ENCODE data around the gene MT1A. TPM values are rescaled to one million over a fixed set of nuclear protein-coding genes. Genes with fewer than 3 reads are reported as not detected.

Gene MT1A
- polyA plus RNA-seq, 1 donor from 2014 or later, result not detected

DNA sequence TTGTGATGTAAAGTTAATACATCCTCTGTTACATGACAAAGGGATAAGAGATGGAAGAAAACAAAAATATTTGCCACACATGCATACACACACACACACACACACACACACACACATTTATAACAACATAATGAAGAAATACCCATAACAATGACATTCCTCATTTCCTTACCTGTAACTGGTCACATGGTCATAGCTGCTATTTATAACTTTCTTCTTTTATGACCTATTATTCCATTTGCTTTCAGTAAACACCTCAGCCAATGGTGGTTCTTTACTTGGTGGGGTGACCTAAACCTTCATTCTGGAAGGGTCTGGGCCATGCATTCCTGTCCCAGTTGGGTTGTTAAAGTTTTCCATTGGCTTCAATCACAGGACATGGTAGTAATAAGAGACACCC lies 24.8 kb upstream of the MT1A start:
- Histone ChIP-seq H4K20me1 (ENCODE audit: insufficient read depth) (no peaks in the 10 kb centered on the region), H3K79me2 (replicated peaks; ENCODE audit: insufficient read depth, low read length) (no peaks in the 10 kb centered on the region), H3K9ac (ENCODE audit: low read length) (no peak overlapping the region), H3K9me3 (ENCODE audit: low read length) (no peaks in the 10 kb centered on the region), H3K27me3 (ENCODE audit: insufficient read depth, low read depth, low read length) (peaks cover 77% of the 10 kb centered on the region), H3K4me3 (ENCODE audit: low read length) (no peak overlapping the region), H2AFZ (ENCODE audit: low read depth, low read length) (no peak overlapping the region), H3K36me3 (ENCODE audit: insufficient read depth, low read length) (no peaks in the 10 kb centered on the region), H3F3A (ENCODE audit: insufficient read depth, low read length, poor library complexity, severe bottlenecking) (no peaks in the 10 kb centered on the region), H3K27ac (ENCODE audit: low read length) (no peak overlapping the region), H3K4me2 (ENCODE audit: low read length) (no peak overlapping the region), H3K9me2 (ENCODE audit: insufficient read depth, low read length) (no peaks in the 10 kb centered on the region)
- TF ChIP-seq MXI1 (conservative IDR thresholded peaks at IDR 0.05; ENCODE audit: poor library complexity, severe bottlenecking) (no peak), SMC3 (conservative IDR thresholded peaks at IDR 0.05; ENCODE audit: poor library complexity) (no peak), TAF1 (IDR thresholded peaks at IDR 0.05; ENCODE audit: low read depth) (no peak), RAD21 (conservative IDR thresholded peaks at IDR 0.05) (no peak), EZH2 (IDR thresholded peaks at IDR 0.05; ENCODE audit: borderline replicate concordance, insufficient read depth, low read length, poor library complexity, severe bottlenecking) (no peak), POLR2AphosphoS5 (IDR thresholded peaks at IDR 0.05) (no peak), EP300 (conservative IDR thresholded peaks at IDR 0.05; ENCODE audit: poor library complexity, severe bottlenecking) (no peak)
- TF ChIP-seq, protein P1, sequence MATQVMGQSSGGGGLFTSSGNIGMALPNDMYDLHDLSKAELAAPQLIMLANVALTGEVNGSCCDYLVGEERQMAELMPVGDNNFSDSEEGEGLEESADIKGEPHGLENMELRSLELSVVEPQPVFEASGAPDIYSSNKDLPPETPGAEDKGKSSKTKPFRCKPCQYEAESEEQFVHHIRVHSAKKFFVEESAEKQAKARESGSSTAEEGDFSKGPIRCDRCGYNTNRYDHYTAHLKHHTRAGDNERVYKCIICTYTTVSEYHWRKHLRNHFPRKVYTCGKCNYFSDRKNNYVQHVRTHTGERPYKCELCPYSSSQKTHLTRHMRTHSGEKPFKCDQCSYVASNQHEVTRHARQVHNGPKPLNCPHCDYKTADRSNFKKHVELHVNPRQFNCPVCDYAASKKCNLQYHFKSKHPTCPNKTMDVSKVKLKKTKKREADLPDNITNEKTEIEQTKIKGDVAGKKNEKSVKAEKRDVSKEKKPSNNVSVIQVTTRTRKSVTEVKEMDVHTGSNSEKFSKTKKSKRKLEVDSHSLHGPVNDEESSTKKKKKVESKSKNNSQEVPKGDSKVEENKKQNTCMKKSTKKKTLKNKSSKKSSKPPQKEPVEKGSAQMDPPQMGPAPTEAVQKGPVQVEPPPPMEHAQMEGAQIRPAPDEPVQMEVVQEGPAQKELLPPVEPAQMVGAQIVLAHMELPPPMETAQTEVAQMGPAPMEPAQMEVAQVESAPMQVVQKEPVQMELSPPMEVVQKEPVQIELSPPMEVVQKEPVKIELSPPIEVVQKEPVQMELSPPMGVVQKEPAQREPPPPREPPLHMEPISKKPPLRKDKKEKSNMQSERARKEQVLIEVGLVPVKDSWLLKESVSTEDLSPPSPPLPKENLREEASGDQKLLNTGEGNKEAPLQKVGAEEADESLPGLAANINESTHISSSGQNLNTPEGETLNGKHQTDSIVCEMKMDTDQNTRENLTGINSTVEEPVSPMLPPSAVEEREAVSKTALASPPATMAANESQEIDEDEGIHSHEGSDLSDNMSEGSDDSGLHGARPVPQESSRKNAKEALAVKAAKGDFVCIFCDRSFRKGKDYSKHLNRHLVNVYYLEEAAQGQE (IDR thresholded peaks at IDR 0.05; ENCODE audit: borderline replicate concordance), result no peak
- TF ChIP-seq, protein P2, sequence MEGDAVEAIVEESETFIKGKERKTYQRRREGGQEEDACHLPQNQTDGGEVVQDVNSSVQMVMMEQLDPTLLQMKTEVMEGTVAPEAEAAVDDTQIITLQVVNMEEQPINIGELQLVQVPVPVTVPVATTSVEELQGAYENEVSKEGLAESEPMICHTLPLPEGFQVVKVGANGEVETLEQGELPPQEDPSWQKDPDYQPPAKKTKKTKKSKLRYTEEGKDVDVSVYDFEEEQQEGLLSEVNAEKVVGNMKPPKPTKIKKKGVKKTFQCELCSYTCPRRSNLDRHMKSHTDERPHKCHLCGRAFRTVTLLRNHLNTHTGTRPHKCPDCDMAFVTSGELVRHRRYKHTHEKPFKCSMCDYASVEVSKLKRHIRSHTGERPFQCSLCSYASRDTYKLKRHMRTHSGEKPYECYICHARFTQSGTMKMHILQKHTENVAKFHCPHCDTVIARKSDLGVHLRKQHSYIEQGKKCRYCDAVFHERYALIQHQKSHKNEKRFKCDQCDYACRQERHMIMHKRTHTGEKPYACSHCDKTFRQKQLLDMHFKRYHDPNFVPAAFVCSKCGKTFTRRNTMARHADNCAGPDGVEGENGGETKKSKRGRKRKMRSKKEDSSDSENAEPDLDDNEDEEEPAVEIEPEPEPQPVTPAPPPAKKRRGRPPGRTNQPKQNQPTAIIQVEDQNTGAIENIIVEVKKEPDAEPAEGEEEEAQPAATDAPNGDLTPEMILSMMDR (IDR thresholded peaks at IDR 0.05; ENCODE audit: poor library complexity, severe bottlenecking), result no peak

DNA sequence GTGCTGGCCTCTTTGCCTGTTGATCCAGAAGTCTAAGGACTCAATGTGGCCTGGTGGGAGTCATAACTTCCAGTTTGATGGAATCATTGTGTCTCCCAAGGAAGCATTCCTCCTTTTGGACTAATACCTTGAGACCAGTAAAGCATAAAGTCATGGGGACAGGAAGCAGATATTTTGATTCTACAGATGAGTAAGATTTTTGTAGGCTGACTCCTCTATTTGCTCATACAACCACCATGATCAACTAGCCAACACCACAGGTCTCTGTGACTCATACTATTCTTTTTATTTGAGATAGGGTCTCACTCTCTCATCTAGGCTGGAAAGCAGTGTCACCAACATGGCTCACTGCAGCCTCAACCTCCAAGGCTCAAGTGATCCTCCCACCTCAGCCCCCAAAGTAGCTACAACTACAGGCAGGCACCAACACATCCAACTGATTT lies 23.9 kb upstream of the MT1A start:
- H3K4me2 ChIP-seq (ENCODE audit: low read length), result no peak overlapping the region
- H3K9me3 ChIP-seq (ENCODE audit: low read length), result no peaks in the 10 kb centered on the region
- H3K79me2 ChIP-seq (replicated peaks; ENCODE audit: insufficient read depth, low read length), result no peaks in the 10 kb centered on the region
- H3K4me3 ChIP-seq (ENCODE audit: low read length), result no peak overlapping the region
- H3F3A ChIP-seq (ENCODE audit: insufficient read depth, low read length, poor library complexity, severe bottlenecking), result no peaks in the 10 kb centered on the region
- H4K20me1 ChIP-seq (ENCODE audit: insufficient read depth), result no peaks in the 10 kb centered on the region
- H3K36me3 ChIP-seq (ENCODE audit: insufficient read depth, low read length), result no peaks in the 10 kb centered on the region
- H2AFZ ChIP-seq (ENCODE audit: low read depth, low read length), result no peak overlapping the region
- peaks cover 77% of the 10 kb centered on the region for H3K27me3 ChIP-seq (ENCODE audit: insufficient read depth, low read depth, low read length)
- no peaks in the 10 kb centered on the region for H3K9me2 ChIP-seq (ENCODE audit: insufficient read depth, low read length)
- no peak overlapping the region for H3K9ac ChIP-seq (ENCODE audit: low read length)
- no peak for TF ChIP-seq POLR2AphosphoS5 (IDR thresholded peaks at IDR 0.05)
- no peak for TF ChIP-seq SMC3 (conservative IDR thresholded peaks at IDR 0.05; ENCODE audit: poor library complexity)
- TF ChIP-seq EZH2 (IDR thresholded peaks at IDR 0.05; ENCODE audit: borderline replicate concordance, insufficient read depth, low read length, poor library complexity, severe bottlenecking), result no peak
- no peak for TF ChIP-seq MXI1 (conservative IDR thresholded peaks at IDR 0.05; ENCODE audit: poor library complexity, severe bottlenecking)
- no peak for TF ChIP-seq RAD21 (conservative IDR thresholded peaks at IDR 0.05)
- TF ChIP-seq TAF1 (IDR thresholded peaks at IDR 0.05; ENCODE audit: low read depth), result no peak
- TF ChIP-seq, protein P2 (IDR thresholded peaks at IDR 0.05; ENCODE audit: poor library complexity, severe bottlenecking), result no peak
- TF ChIP-seq, protein P1 (IDR thresholded peaks at IDR 0.05; ENCODE audit: borderline replicate concordance), result no peak
- no peak for TF ChIP-seq EP300 (conservative IDR thresholded peaks at IDR 0.05; ENCODE audit: poor library complexity, severe bottlenecking)
- H3K27ac ChIP-seq (ENCODE audit: low read length), result no peak overlapping the region
